ENCODE data around the gene ALK. TPM values are rescaled to one million over a fixed set of nuclear protein-coding genes. Genes with fewer than 3 reads are reported as not detected.

Gene ALK
- total RNA-seq, 1 experiment from 2014 or later = not detected

DNA sequence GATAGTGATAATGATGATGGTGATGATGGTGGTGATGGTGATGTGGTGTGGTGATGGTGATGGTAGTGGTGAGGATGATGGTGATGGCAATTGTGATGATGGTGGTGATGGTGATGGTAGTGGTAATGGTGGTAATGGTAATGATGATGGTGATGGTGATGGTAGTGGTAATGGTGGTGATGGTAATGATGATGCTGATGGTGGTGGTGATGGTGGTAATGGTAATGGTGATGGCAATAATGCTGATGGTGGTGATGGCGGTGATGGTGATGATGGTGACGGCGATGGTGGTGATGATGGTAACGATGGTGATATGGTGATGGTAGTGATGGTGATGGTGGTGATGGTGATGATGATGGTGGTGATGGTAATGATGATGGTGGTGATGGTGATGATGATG is 45.0 kb downstream of the ALK start:
- no peaks in the 10 kb centered on the region for H4K20me1 ChIP-seq (ENCODE audit: control insufficient read depth, insufficient read depth, insufficient read length)
- H2BK20ac ChIP-seq (ENCODE audit: low read depth, low read length, poor library complexity, severe bottlenecking) = no peak overlapping the region
- no peak overlapping the region for H3T11ph ChIP-seq (ENCODE audit: low read length)
- peak overlapping the region; percentile 92 for H3K23ac ChIP-seq (ENCODE audit: insufficient read length, low read depth, low read length)
- H3K56ac ChIP-seq (ENCODE audit: insufficient read length, low read depth, low read length) = peak overlapping the region; percentile 3
- H3K4me1 ChIP-seq (ENCODE audit: insufficient read depth, low read length) = no peaks in the 10 kb centered on the region
- H3K27me3 Mint-ChIP-seq (ENCODE audit: low read depth) = peaks cover 7% of the 10 kb centered on the region
- no peak overlapping the region for H4K5ac ChIP-seq (ENCODE audit: insufficient read length, low read depth, low read length)
- H3K9me3 Mint-ChIP-seq = no peaks in the 10 kb centered on the region
- WGBS (ENCODE audit: extremely low coverage, insufficient read length, low lambda C conversion rate) = 100% methylated on average over 2 of the region's 4 CpGs
- H2BK5ac ChIP-seq (ENCODE audit: insufficient read length, low read length) = no peak overlapping the region
- no peak overlapping the region for H2BK120ac ChIP-seq (ENCODE audit: low read depth, low read length, poor library complexity, severe bottlenecking)
- no peaks in the 10 kb centered on the region for H3K27me3 ChIP-seq (ENCODE audit: insufficient read depth, low read length)
- H3K18ac ChIP-seq (ENCODE audit: insufficient read length, low read depth, low read length) = no peak overlapping the region
- no peak overlapping the region for H3K9ac ChIP-seq (ENCODE audit: extremely low read depth, insufficient read length, low read length)
- no peak overlapping the region for H3K14ac ChIP-seq (ENCODE audit: insufficient read depth, low read length)
- TF ChIP-seq, protein P1, sequence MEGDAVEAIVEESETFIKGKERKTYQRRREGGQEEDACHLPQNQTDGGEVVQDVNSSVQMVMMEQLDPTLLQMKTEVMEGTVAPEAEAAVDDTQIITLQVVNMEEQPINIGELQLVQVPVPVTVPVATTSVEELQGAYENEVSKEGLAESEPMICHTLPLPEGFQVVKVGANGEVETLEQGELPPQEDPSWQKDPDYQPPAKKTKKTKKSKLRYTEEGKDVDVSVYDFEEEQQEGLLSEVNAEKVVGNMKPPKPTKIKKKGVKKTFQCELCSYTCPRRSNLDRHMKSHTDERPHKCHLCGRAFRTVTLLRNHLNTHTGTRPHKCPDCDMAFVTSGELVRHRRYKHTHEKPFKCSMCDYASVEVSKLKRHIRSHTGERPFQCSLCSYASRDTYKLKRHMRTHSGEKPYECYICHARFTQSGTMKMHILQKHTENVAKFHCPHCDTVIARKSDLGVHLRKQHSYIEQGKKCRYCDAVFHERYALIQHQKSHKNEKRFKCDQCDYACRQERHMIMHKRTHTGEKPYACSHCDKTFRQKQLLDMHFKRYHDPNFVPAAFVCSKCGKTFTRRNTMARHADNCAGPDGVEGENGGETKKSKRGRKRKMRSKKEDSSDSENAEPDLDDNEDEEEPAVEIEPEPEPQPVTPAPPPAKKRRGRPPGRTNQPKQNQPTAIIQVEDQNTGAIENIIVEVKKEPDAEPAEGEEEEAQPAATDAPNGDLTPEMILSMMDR (conservative IDR thresholded peaks at IDR 0.05) = no peak
- no peak overlapping the region for H2AK5ac ChIP-seq (ENCODE audit: insufficient read length, low read length)
- H3K79me1 ChIP-seq (ENCODE audit: insufficient read depth, low read depth, low read length, poor library complexity, severe bottlenecking) = no peaks in the 10 kb centered on the region
- no peaks in the 10 kb centered on the region for H3K9me3 ChIP-seq (ENCODE audit: control insufficient read depth, low read depth, low read length)
- no peak overlapping the region for H4K8ac ChIP-seq (replicated peaks; ENCODE audit: insufficient read length, low read depth, low read length)
- H2BK12ac ChIP-seq (ENCODE audit: insufficient read length, low read depth, low read length) = no peak overlapping the region
- peaks cover 4% of the 10 kb centered on the region for H3K23me2 ChIP-seq (ENCODE audit: insufficient read length, low read depth, low read length, poor library complexity, severe bottlenecking)
- no peaks in the 10 kb centered on the region for H3K36me3 Mint-ChIP-seq (ENCODE audit: insufficient read depth in 1 of 3, low read depth in 3 of 3)
- H3K4me1 Mint-ChIP-seq = no peaks in the 10 kb centered on the region
- H3K4ac ChIP-seq (ENCODE audit: low read depth, low read length) = no peak overlapping the region
- H2BK15ac ChIP-seq (ENCODE audit: low read depth, low read length) = no peak overlapping the region
- no peak overlapping the region for H3K4me3 Mint-ChIP-seq
- no peak overlapping the region for H3K27ac ChIP-seq (ENCODE audit: insufficient read length, low read depth, low read length)
- H3K79me2 ChIP-seq (ENCODE audit: insufficient read depth, low read length) = no peaks in the 10 kb centered on the region
- no peak overlapping the region for H3K27ac Mint-ChIP-seq
- no peak overlapping the region for H4K91ac ChIP-seq (ENCODE audit: insufficient read length, low read depth, low read length)
- no peak for DNase-seq
- H2AFZ ChIP-seq (ENCODE audit: low read length) = no peak overlapping the region
- H3K4me2 ChIP-seq (ENCODE audit: insufficient read depth, insufficient read length, low read length) = no peak overlapping the region
